DND-41 (cell line): Measurements from ENCODE around the gene PTPRE.

Experiments used
- ATAC-seq: fragments of 200-7000 bp; cut with Tn5 transposase; 3 replicates; pipeline ENCODE4 v1.9.1; 2021; ENCODE audit warnings: low read depth; ENCODE audit not compliant: insufficient read depth
- DNase-seq: peaks from one replicate; pipeline ENCODE4 v3.0.0-alpha.2; 2020
- H2AFZ ChIP-seq: 2 replicates; pipeline ENCODE4 v1.6.0; 2012; ENCODE audit warnings: low read depth, low read length
- H3K27ac ChIP-seq: 2 replicates; pipeline ENCODE4 v1.5.1; 2012; ENCODE audit warnings: low read length, inconsistent platforms
- H3K27me3 ChIP-seq: fragments of 200-600 bp; sonication (generic); 2 replicates; pipeline ENCODE4 v1.6.0; 2012; ENCODE audit warnings: low read length, mild to moderate bottlenecking, inconsistent platforms; ENCODE audit not compliant: insufficient read depth, poor library complexity
- H3K36me3 ChIP-seq: 2 replicates; pipeline ENCODE4 v1.5.1; 2012; ENCODE audit warnings: low read length, inconsistent platforms; ENCODE audit not compliant: insufficient read depth
- H3K4me1 ChIP-seq: 2 replicates; pipeline ENCODE4 v1.5.1; 2012; ENCODE audit warnings: mild to moderate bottlenecking, low read length; ENCODE audit not compliant: insufficient read depth
- H3K4me2 ChIP-seq: 2 replicates; pipeline ENCODE4 v1.6.0; 2012; ENCODE audit warnings: mild to moderate bottlenecking, moderate library complexity, low read length, inconsistent platforms; ENCODE audit not compliant: insufficient read depth
- H3K4me3 ChIP-seq, 2 experiments: fragments of 200-600 bp in 1 of 2; shearing (Covaris generic) in 1 of 2; 2 replicates each; pipeline ENCODE4 v1.5.1; 2012 to 2016; ENCODE audit warnings: inconsistent platforms in 2 of 2, low read length in 2 of 2, mild to moderate bottlenecking in 2 of 2, low read depth in 1 of 2, moderate library complexity in 1 of 2
- H3K79me2 ChIP-seq: 2 replicates; pipeline ENCODE4 v1.6.0; 2012; ENCODE audit warnings: low read length, inconsistent platforms; ENCODE audit not compliant: insufficient read depth
- H3K9ac ChIP-seq: 2 replicates; pipeline ENCODE4 v1.6.0; 2012; ENCODE audit warnings: low read depth, mild to moderate bottlenecking, inconsistent platforms, low read length, moderate library complexity
- H3K9me3 ChIP-seq: 2 replicates; pipeline ENCODE4 v1.5.1; 2012; ENCODE audit warnings: low read length, moderate library complexity, mild to moderate bottlenecking, inconsistent platforms; ENCODE audit not compliant: insufficient read depth, severe bottlenecking
- H4K20me1 ChIP-seq: 2 replicates; pipeline ENCODE4 v1.6.0; 2012; ENCODE audit warnings: low read length; ENCODE audit not compliant: insufficient read depth
- EZH2 ChIP-seq: IDR thresholded peaks from 3 replicates; pipeline ENCODE4 v1.6.1; 2012; ENCODE audit warnings: borderline replicate concordance, low read depth, mild to moderate bottlenecking, moderate library complexity, low read length, inconsistent platforms; ENCODE audit not compliant: severe bottlenecking
- TF ChIP-seq, protein P1 (sequence below): IDR thresholded peaks from 2 replicates; pipeline ENCODE4 v1.5.1; 2012; ENCODE audit warnings: borderline replicate concordance, low read length, moderate library complexity, mild to moderate bottlenecking; ENCODE audit not compliant: poor library complexity, severe bottlenecking; ENCODE audit errors: extremely low read depth

The PTPRE gene

DNA sequence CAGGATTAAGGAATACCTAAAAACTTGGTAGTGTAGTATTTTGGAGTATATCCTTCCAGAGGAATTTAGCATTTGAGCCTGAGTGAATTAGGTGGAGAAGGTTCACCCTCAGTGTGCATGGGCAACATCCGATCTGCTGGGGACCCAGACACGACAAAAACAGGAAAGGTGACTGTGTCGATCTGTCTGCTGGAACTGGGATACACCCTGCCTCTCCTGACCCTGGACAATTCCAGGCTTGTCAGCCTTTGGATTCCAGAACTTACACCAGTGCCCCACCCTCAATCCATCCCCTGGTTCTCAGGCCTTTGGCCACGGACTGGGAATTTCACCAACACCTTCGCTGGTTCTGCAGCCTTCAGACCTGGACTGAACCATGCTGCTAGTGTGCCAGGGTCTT lies 41.9 kb downstream of the PTPRE start:
- H3K4me2 ChIP-seq: no peak overlapping the region
- no peaks in the 10 kb centered on the region for H3K9me3 ChIP-seq
- H3K27me3 ChIP-seq: peaks cover 3% of the 10 kb centered on the region
- no peaks in the 10 kb centered on the region for H4K20me1 ChIP-seq
- H3K4me3 ChIP-seq: no peak overlapping the region
- no peak overlapping the region for H3K27ac ChIP-seq
- peaks cover 17% of the 10 kb centered on the region for H3K4me1 ChIP-seq
- H2AFZ ChIP-seq: no peak overlapping the region
- ATAC-seq (no peak), DNase-seq (no peak)
- TF ChIP-seq, protein P1, sequence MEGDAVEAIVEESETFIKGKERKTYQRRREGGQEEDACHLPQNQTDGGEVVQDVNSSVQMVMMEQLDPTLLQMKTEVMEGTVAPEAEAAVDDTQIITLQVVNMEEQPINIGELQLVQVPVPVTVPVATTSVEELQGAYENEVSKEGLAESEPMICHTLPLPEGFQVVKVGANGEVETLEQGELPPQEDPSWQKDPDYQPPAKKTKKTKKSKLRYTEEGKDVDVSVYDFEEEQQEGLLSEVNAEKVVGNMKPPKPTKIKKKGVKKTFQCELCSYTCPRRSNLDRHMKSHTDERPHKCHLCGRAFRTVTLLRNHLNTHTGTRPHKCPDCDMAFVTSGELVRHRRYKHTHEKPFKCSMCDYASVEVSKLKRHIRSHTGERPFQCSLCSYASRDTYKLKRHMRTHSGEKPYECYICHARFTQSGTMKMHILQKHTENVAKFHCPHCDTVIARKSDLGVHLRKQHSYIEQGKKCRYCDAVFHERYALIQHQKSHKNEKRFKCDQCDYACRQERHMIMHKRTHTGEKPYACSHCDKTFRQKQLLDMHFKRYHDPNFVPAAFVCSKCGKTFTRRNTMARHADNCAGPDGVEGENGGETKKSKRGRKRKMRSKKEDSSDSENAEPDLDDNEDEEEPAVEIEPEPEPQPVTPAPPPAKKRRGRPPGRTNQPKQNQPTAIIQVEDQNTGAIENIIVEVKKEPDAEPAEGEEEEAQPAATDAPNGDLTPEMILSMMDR: no peak
- TF ChIP-seq EZH2: no peak
- H3K9ac ChIP-seq: no peak overlapping the region
- no peaks in the 10 kb centered on the region for H3K36me3 ChIP-seq
- H3K79me2 ChIP-seq: no peaks in the 10 kb centered on the region

- peaks cover 17% of the 10 kb centered on the region for H3K4me1 ChIP-seq
- no peaks in the 10 kb centered on the region for H3K79me2 ChIP-seq
- H3K9ac ChIP-seq: no peak overlapping the region
- H4K20me1 ChIP-seq: no peaks in the 10 kb centered on the region
- no peaks in the 10 kb centered on the region for H3K9me3 ChIP-seq
- H3K4me3 ChIP-seq: no peak overlapping the region
- peaks cover 3% of the 10 kb centered on the region for H3K27me3 ChIP-seq
- ATAC-seq (no peak), DNase-seq (no peak)
- no peak overlapping the region for H3K4me2 ChIP-seq
- TF ChIP-seq, protein P1: no peak
- TF ChIP-seq EZH2: no peak
- H3K36me3 ChIP-seq: no peaks in the 10 kb centered on the region
- H2AFZ ChIP-seq: no peak overlapping the region
- no peak overlapping the region for H3K27ac ChIP-seq
Measured at GRCh38 chr10:127949831-127950230, 42.9 kb downstream of the PTPRE start.

GRCh38 chr10:127951861-127952574 lies 45.1 kb downstream of the PTPRE start:
- ATAC-seq: no peak
- Histone ChIP-seq H3K79me2 (no peaks in the 10 kb centered on the region), H3K36me3 (no peaks in the 10 kb centered on the region), H4K20me1 (no peaks in the 10 kb centered on the region), H3K9ac (no peak overlapping the region), H3K27me3 (peaks cover 7% of the 10 kb centered on the region), H3K9me3 (no peaks in the 10 kb centered on the region), H3K4me1 (no peaks in the 10 kb centered on the region), H3K4me3 (no peak overlapping the region), H2AFZ (no peak overlapping the region), H3K4me2 (no peak overlapping the region), H3K27ac (no peak overlapping the region)
- TF ChIP-seq EZH2: no peak
- TF ChIP-seq, protein P1: no peak
- no peak for DNase-seq
